Measurements from ENCODE around the gene CD55.

- TF ChIP-seq POLR2AphosphoS5 (IDR thresholded peaks at IDR 0.05; ENCODE audit: borderline replicate concordance, low read depth, low read length), result no peak
- no peak for TF ChIP-seq EZH2 (IDR thresholded peaks at IDR 0.05)
These were observed 83.5 kb downstream of the CD55 start for GRCh38 chr1:207404849-207405525.
